ENCODE measurements around the gene APOBEC3B. TPM values are rescaled to one million over a fixed set of nuclear protein-coding genes. Genes with fewer than 3 reads are reported as not detected.
"Not testable (repeated sequence)": the region's sequence is repeated elsewhere in the genome, so short reads cannot be mapped to it uniquely, and the experiment has no call there.

APOBEC3B gene
- polyA plus RNA-seq, 4 donors: 5.9 to 8.4 (median 7.6) TPM

- DNase-seq (ENCODE audit: low read depth in 4 of 4, low spot score in 3 of 4): no peak
These were observed 42.6 kb downstream of the APOBEC3B start for GRCh38 chr22:39024519-39025308.

- no peak for DNase-seq (ENCODE audit: low read depth in 4 of 4, low spot score in 3 of 4)
These were observed 44.5 kb downstream of the APOBEC3B start for GRCh38 chr22:39026509-39027150.

GRCh38 chr22:39027717-39028116 is 45.6 kb downstream of the APOBEC3B start:
- DNase-seq (ENCODE audit: low read depth in 4 of 4, low spot score in 3 of 4): no peak

GRCh38 chr22:39028281-39028680 is 46.1 kb downstream of the APOBEC3B start:
- DNase-seq (ENCODE audit: low read depth in 4 of 4, low spot score in 3 of 4): no peak

- DNase-seq (ENCODE audit: low read depth in 4 of 4, low spot score in 3 of 4): no peak
These were observed 47.1 kb downstream of the APOBEC3B start for GRCh38 chr22:39029227-39029626.

- no peak for DNase-seq (ENCODE audit: low read depth in 4 of 4, low spot score in 3 of 4)
These were observed 48.6 kb downstream of the APOBEC3B start for GRCh38 chr22:39030705-39031104.

GRCh38 chr22:39031434-39032295 is 49.5 kb downstream of the APOBEC3B start:
- DNase-seq (ENCODE audit: low read depth in 4 of 4, low spot score in 3 of 4): not testable (repeated sequence)

- not testable (repeated sequence) for DNase-seq (ENCODE audit: low read depth in 4 of 4, low spot score in 3 of 4)
These were observed 54.9 kb downstream of the APOBEC3B start for GRCh38 chr22:39037071-39037470.

- DNase-seq (ENCODE audit: low read depth in 4 of 4, low spot score in 3 of 4): no peak
These were observed 57.4 kb downstream of the APOBEC3B start for GRCh38 chr22:39039306-39040126.

- not testable (repeated sequence) for DNase-seq (ENCODE audit: low read depth in 4 of 4, low spot score in 3 of 4)
These were observed 58.0 kb downstream of the APOBEC3B start for GRCh38 chr22:39040155-39040537.

GRCh38 chr22:39040538-39041296 is 58.6 kb downstream of the APOBEC3B start, which contains the start of gene APOBEC3F:
Gene APOBEC3F, plus strand, starts transcription at chr22:39040864. Its CDS starts 97 bp downstream, at chr22:39040961.
- peak in 3 of 4 donors; percentile 16 to 37 (median 24) for DNase-seq (ENCODE audit: low read depth in 4 of 4, low spot score in 3 of 4)

GRCh38 chr22:39041908-39042307 is 59.8 kb downstream of the APOBEC3B start:
- no peak for DNase-seq (ENCODE audit: low read depth in 4 of 4, low spot score in 3 of 4)

Other genes with a start within 250 kb of the APOBEC3B start
- gene SUN2, start 226.3 kb upstream of the APOBEC3B start, polyA plus RNA-seq (ENCODE audit: insufficient read length in 4 of 4): 10 to 100 TPM; 54.3 to 67.7 (median 56.6) TPM
- 10 to 100 TPM; 36.4 to 42.1 (median 36.7) TPM for gene DNAL4, start 188.2 kb upstream of the APOBEC3B start, polyA plus RNA-seq (ENCODE audit: insufficient read length in 4 of 4)
- 1 to 10 TPM; 4.6 to 5.2 (median 4.7) TPM for gene NPTXR, start 138.3 kb upstream of the APOBEC3B start, polyA plus RNA-seq (ENCODE audit: insufficient read length in 4 of 4)
- gene CBX6, start 110.1 kb upstream of the APOBEC3B start, polyA plus RNA-seq (ENCODE audit: insufficient read length in 4 of 4): 10 to 100 TPM; 37.2 to 47.8 (median 40.3) TPM
- gene APOBEC3A, start 24.7 kb upstream of the APOBEC3B start, polyA plus RNA-seq (ENCODE audit: insufficient read length in 4 of 4): not detected
- gene APOBEC3C, start 31.9 kb downstream of the APOBEC3B start, polyA plus RNA-seq (ENCODE audit: insufficient read length in 4 of 4): 10 to 100 TPM in 1 of 4 donors, 1 to 10 TPM in 3; 8.6 to 10.8 (median 9.6) TPM
- 1 to 10 TPM in 3 of 4 donors, under 1 TPM in 1; 0.64 to 1.5 (median 1.1) TPM for gene APOBEC3D, start 38.8 kb downstream of the APOBEC3B start, polyA plus RNA-seq (ENCODE audit: insufficient read length in 4 of 4)
- 1 to 10 TPM; 5.9 to 9.8 (median 7.2) TPM for gene APOBEC3F, start 58.5 kb downstream of the APOBEC3B start, polyA plus RNA-seq (ENCODE audit: insufficient read length in 4 of 4)
- 1 to 10 TPM; 6.6 to 9.8 (median 8.1) TPM for gene APOBEC3G, start 94.9 kb downstream of the APOBEC3B start, polyA plus RNA-seq (ENCODE audit: insufficient read length in 4 of 4)
- gene APOBEC3H, start 114.9 kb downstream of the APOBEC3B start, polyA plus RNA-seq (ENCODE audit: insufficient read length in 4 of 4): under 1 TPM in 2 of 4 donors, not detected in 2; 0.20 to 0.27 TPM
- 1 to 10 TPM; 7.6 to 8.9 (median 8.7) TPM for gene CBX7, start 170.3 kb downstream of the APOBEC3B start, polyA plus RNA-seq (ENCODE audit: insufficient read length in 4 of 4)

Data from right renal pelvis (tissue), 4 donors.